HG03175 (cell line): ENCODE measurements around the gene SIRT3.

Experiments used
- ATAC-seq: cut with Tn5 transposase; IDR thresholded peaks from one replicate; pipeline ENCODE4 v1.9.1; 2021; ENCODE audit warnings: mild to moderate bottlenecking, moderate library complexity; ENCODE audit not compliant: unreplicated experiment

Gene SIRT3

GRCh38 chr11:217704-218103 is 18.4 kb downstream of the SIRT3 start:
- no peak for ATAC-seq

- ATAC-seq, result no peak
These were observed 19.8 kb downstream of the SIRT3 start for GRCh38 chr11:216081-216974.

GRCh38 chr11:215581-216037 is 20.5 kb downstream of the SIRT3 start:
- ATAC-seq, result no peak

- no peak for ATAC-seq
These were observed 22.1 kb downstream of the SIRT3 start for GRCh38 chr11:214083-214482.

- no peak for ATAC-seq
These were observed 23.0 kb downstream of the SIRT3 start for GRCh38 chr11:213111-213510.

GRCh38 chr11:212150-213100 is 23.7 kb downstream of the SIRT3 start:
- no peak for ATAC-seq

- no peak for ATAC-seq
These were observed 24.4 kb downstream of the SIRT3 start for GRCh38 chr11:211741-212140.

GRCh38 chr11:211295-211694 is 24.8 kb downstream of the SIRT3 start:
- ATAC-seq, result no peak

GRCh38 chr11:210803-211180 is 25.4 kb downstream of the SIRT3 start:
- no peak for ATAC-seq

- ATAC-seq, result no peak
These were observed 25.9 kb downstream of the SIRT3 start for GRCh38 chr11:210122-210802.

GRCh38 chr11:209275-210121 is 26.6 kb downstream of the SIRT3 start:
- ATAC-seq, result no peak

GRCh38 chr11:208917-209260 is 27.3 kb downstream of the SIRT3 start:
- no peak for ATAC-seq

GRCh38 chr11:208181-208916 is 27.8 kb downstream of the SIRT3 start:
- ATAC-seq, result peak; percentile 38

- no peak for ATAC-seq
These were observed 28.3 kb downstream of the SIRT3 start for GRCh38 chr11:207863-208180.

GRCh38 chr11:207208-207862 is 28.8 kb downstream of the SIRT3 start, which contains the start of the genes BET1L and RIC8A:
Gene BET1L, minus strand, starts transcription at chr11:207399. Its CDS starts 78 bp downstream, at chr11:207321.
Gene RIC8A, plus strand, starts transcription at chr11:207708. Its CDS starts 1,147 bp downstream, at chr11:208855.
- ATAC-seq, result peak; percentile 78

GRCh38 chr11:206526-207207 is 29.5 kb downstream of the SIRT3 start:
- ATAC-seq, result peak; percentile 9

- ATAC-seq, result no peak
These were observed 30.1 kb downstream of the SIRT3 start for GRCh38 chr11:206002-206384.

- no peak for ATAC-seq
These were observed 30.7 kb downstream of the SIRT3 start for GRCh38 chr11:205221-206001.
